ENCODE results near the gene LHX2. TPM values are rescaled to one million over a fixed set of nuclear protein-coding genes. Genes with fewer than 3 reads are reported as not detected.

The LHX2 gene
- total RNA-seq, 3 donors from 2014 or later (not counting 1 experiment from before 2014, with no cell fraction given): not detected

DNA sequence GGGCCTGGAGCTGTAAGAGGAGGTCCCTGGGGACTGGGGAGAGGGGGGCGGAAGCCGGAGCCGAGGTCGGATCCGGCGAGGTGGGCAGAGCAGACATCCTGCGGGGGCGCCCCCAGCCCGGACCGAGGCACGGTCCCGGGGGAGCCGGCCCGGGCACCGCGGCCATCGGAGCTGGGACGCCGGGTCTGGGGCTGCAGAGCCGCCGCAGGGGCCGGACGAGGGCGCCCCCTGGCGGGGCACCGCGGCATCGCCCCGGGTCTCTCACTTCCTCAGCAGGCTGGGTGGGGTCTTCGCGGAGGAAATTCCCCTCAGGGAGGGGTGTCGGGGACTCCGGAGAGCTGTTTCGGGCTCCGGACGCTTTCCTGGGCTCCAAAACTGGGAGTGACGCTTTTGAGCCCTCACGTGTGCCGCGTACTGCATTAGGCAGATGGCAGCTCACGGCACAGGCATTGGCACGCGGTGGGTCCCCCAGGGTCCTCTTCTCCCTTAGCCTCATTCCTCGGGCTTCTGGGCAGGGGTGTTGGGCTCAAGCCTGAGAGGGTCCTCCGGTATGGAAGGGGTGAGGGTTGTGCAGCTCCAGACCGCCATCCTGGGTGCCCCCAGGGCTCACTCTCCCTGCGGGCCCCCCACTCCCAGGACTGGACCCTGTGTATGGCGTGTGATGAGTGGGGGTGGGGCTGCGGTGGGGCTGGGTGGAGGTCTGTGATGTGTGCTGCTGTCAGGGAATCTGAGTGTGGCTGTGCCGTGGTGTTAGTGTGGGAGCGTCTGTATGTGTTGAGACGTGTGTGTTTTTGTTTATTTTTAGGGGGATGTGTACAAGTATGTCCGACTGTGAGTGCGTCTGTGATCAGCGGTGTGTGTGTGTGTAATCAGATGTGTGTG, 29.6 kb downstream of the LHX2 start:
- Mint-ChIP-seq H3K27ac (no peak overlapping the region), H3K9me3 (no peaks in the 10 kb centered on the region), H3K4me3 (peak overlapping the region; percentile 35), H3K36me3 (no peaks in the 10 kb centered on the region), H3K27me3 (ENCODE audit: low read depth in 2 of 2) (peaks cover 26 to 45% of the 10 kb centered on the region in 2 donors), H3K4me1 (peaks cover 0 to 7% of the 10 kb centered on the region in 2 donors)
- H3K4me1 ChIP-seq (ENCODE audit: control insufficient read depth, insufficient read depth, low read length): peaks cover 9% of the 10 kb centered on the region
- DNase-seq (peak; percentile 56 to 57), ATAC-seq (peak; percentile 40 to 85 (median 68))
- no peak overlapping the region for H3K4me3 ChIP-seq (ENCODE audit: low read length)
- intact Hi-C loops (cut with micrococcal nuclease): loop anchor here (1.0 to 5.0 kb wide), 3 partner anchors 317 to 639 kb away; no protein-coding TSS in a partner anchor
- H3K27ac ChIP-seq (ENCODE audit: low read length): no peak overlapping the region
- H3K9me3 ChIP-seq (ENCODE audit: control insufficient read depth, insufficient read depth, low read length): no peaks in the 10 kb centered on the region
- 15% methylated on average over 54 of the region's 55 CpGs for WGBS (ENCODE audit: insufficient coverage)
- TF ChIP-seq, protein P1, sequence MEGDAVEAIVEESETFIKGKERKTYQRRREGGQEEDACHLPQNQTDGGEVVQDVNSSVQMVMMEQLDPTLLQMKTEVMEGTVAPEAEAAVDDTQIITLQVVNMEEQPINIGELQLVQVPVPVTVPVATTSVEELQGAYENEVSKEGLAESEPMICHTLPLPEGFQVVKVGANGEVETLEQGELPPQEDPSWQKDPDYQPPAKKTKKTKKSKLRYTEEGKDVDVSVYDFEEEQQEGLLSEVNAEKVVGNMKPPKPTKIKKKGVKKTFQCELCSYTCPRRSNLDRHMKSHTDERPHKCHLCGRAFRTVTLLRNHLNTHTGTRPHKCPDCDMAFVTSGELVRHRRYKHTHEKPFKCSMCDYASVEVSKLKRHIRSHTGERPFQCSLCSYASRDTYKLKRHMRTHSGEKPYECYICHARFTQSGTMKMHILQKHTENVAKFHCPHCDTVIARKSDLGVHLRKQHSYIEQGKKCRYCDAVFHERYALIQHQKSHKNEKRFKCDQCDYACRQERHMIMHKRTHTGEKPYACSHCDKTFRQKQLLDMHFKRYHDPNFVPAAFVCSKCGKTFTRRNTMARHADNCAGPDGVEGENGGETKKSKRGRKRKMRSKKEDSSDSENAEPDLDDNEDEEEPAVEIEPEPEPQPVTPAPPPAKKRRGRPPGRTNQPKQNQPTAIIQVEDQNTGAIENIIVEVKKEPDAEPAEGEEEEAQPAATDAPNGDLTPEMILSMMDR (IDR thresholded peaks at IDR 0.05): peak; percentile 93
- H3K27me3 ChIP-seq (ENCODE audit: control insufficient read depth, insufficient read depth, low read length): peaks cover 21% of the 10 kb centered on the region
- H3K36me3 ChIP-seq (ENCODE audit: control insufficient read depth, insufficient read depth, low read length): no peaks in the 10 kb centered on the region

DNA sequence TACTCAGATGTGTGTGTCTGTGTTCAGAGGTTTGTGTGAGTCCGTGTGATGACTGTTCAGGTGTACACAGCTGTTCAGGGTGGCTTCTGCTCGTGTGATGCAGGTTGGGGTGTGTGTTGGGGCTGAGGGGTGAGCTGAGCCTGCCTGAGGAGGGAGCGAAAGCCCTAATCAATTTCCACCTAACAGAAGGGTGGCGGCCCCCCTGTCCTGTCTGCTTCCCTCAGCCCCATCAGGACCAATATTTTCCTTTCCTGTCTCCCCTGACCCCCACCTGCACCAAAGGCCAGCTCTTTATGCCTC, 30.2 kb downstream of the LHX2 start:
- Histone ChIP-seq H3K36me3 (ENCODE audit: control insufficient read depth, insufficient read depth, low read length) (no peaks in the 10 kb centered on the region), H3K4me3 (ENCODE audit: low read length) (no peak overlapping the region), H3K27me3 (ENCODE audit: control insufficient read depth, insufficient read depth, low read length) (peaks cover 21% of the 10 kb centered on the region), H3K27ac (ENCODE audit: low read length) (no peak overlapping the region), H3K9me3 (ENCODE audit: control insufficient read depth, insufficient read depth, low read length) (no peaks in the 10 kb centered on the region), H3K4me1 (ENCODE audit: control insufficient read depth, insufficient read depth, low read length) (peaks cover 9% of the 10 kb centered on the region)
- WGBS (ENCODE audit: insufficient coverage): 58% methylated on average over 3 of the region's 4 CpGs
- Mint-ChIP-seq H3K36me3 (no peaks in the 10 kb centered on the region), H3K27me3 (ENCODE audit: low read depth in 2 of 2) (peaks cover 21 to 47% of the 10 kb centered on the region in 2 donors), H3K27ac (no peak overlapping the region), H3K9me3 (no peaks in the 10 kb centered on the region), H3K4me3 (no peak overlapping the region), H3K4me1 (peaks cover 0 to 7% of the 10 kb centered on the region in 2 donors)
- ATAC-seq (no peak), DNase-seq (no peak)
- intact Hi-C loops (cut with micrococcal nuclease): loop anchor here (1.0 to 5.0 kb wide), 2 partner anchors 317 to 639 kb away; no protein-coding TSS in a partner anchor
- TF ChIP-seq, protein P1 (IDR thresholded peaks at IDR 0.05): no peak

DNA sequence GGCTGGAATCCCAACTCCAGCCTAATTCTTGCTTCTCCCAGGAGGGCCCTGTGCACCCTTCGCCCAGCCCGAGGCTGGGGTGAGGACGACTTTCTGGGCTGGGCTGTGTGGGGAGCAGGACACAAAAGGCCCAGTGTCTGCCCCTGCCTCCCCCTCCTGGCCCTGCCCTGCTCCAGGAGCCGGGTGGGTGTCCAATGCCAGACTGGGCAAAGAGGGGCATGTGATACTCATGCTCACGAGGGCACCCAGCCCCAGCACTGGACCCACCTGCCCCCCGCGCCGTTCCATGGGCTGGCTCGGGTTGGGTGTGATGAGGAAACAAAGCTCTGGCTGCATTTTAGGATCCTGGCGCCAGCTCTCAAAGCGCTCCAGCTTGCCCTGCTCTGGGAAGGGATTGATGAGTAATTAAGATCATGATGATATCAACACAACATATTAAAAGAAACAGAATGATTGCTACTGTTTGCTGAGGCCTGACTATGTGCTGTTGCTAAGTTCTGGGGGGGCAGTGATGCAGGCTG, 30.7 kb downstream of the LHX2 start:
- intact Hi-C loops (cut with micrococcal nuclease): loop anchor here (5.0 kb wide), 1 partner anchor 640 kb away; no protein-coding TSS in a partner anchor
- peak overlapping the region; percentile 9 for H3K4me3 Mint-ChIP-seq
- Histone ChIP-seq H3K9me3 (ENCODE audit: control insufficient read depth, insufficient read depth, low read length) (no peaks in the 10 kb centered on the region), H3K27ac (ENCODE audit: low read length) (no peak overlapping the region), H3K27me3 (ENCODE audit: control insufficient read depth, insufficient read depth, low read length) (peaks cover 26% of the 10 kb centered on the region), H3K36me3 (ENCODE audit: control insufficient read depth, insufficient read depth, low read length) (no peaks in the 10 kb centered on the region), H3K4me1 (ENCODE audit: control insufficient read depth, insufficient read depth, low read length) (peaks cover 9% of the 10 kb centered on the region), H3K4me3 (ENCODE audit: low read length) (no peak overlapping the region)
- H3K27ac Mint-ChIP-seq: no peak overlapping the region
- H3K9me3 Mint-ChIP-seq: no peaks in the 10 kb centered on the region
- peaks cover 23 to 51% of the 10 kb centered on the region in 2 donors for H3K27me3 Mint-ChIP-seq (ENCODE audit: low read depth in 2 of 2)
- DNase-seq (no peak), ATAC-seq (no peak)
- 79% methylated on average over 10 of the region's 11 CpGs for WGBS (ENCODE audit: insufficient coverage)
- TF ChIP-seq, protein P1 (IDR thresholded peaks at IDR 0.05): no peak
- H3K36me3 Mint-ChIP-seq: no peaks in the 10 kb centered on the region
- H3K4me1 Mint-ChIP-seq: peaks cover 0 to 7% of the 10 kb centered on the region in 2 donors
